Endodermal cell (in vitro differentiated cells): ENCODE measurements around the gene COA3. TPM values are rescaled to one million over a fixed set of nuclear protein-coding genes. Genes with fewer than 3 reads are reported as not detected.

ENCODE experiments used
- DNase-seq: peaks from one replicate; pipeline ENCODE4 v3.0.0-alpha.2; 2017
- H3K27ac ChIP-seq: 2 replicates; pipeline ENCODE4 v1.5.1; 2013; ENCODE audit warnings: mild to moderate bottlenecking, low read depth, low read length, moderate library complexity
- H3K27me3 ChIP-seq: 2 replicates; pipeline ENCODE4 v1.6.1; 2013; ENCODE audit warnings: mild to moderate bottlenecking, low read length, moderate library complexity; ENCODE audit not compliant: insufficient read depth, control insufficient read depth, poor library complexity, severe bottlenecking
- H3K36me3 ChIP-seq: 2 replicates; pipeline ENCODE4 v1.7.0; 2013; ENCODE audit warnings: mild to moderate bottlenecking, low read length, moderate library complexity; ENCODE audit not compliant: control insufficient read depth, insufficient read depth
- H3K4me1 ChIP-seq: one replicate; pipeline ENCODE4 v1.7.0; 2013; ENCODE audit warnings: low read length; ENCODE audit not compliant: control insufficient read depth, insufficient read depth
- H3K4me3 ChIP-seq: 2 replicates; pipeline ENCODE4 v1.5.1; 2013; ENCODE audit warnings: mild to moderate bottlenecking, low read length, moderate library complexity
- H3K9ac ChIP-seq: 2 replicates; pipeline ENCODE4 v1.6.1; 2013; ENCODE audit warnings: mild to moderate bottlenecking, low read length, moderate library complexity; ENCODE audit not compliant: poor library complexity, severe bottlenecking; ENCODE audit errors: extremely low read depth
- H3K9me3 ChIP-seq: 2 replicates; pipeline ENCODE4 v1.6.1; 2013; ENCODE audit warnings: mild to moderate bottlenecking, low read length, moderate library complexity; ENCODE audit not compliant: control insufficient read depth
- H3K27ac Mint-ChIP-seq: 2 replicates; pipeline ENCODE4 v1.8.0; 2020; ENCODE audit warnings: mixed read lengths
- H3K27me3 Mint-ChIP-seq: 2 replicates; pipeline ENCODE4 v1.8.0; 2021; ENCODE audit warnings: mild to moderate bottlenecking, mixed read lengths; ENCODE audit not compliant: insufficient read depth
- H3K36me3 Mint-ChIP-seq: 2 replicates; pipeline ENCODE4 v1.8.0; 2020; ENCODE audit warnings: low read depth, mixed read lengths
- H3K4me1 Mint-ChIP-seq: 2 replicates; pipeline ENCODE4 v1.8.0; 2020; ENCODE audit warnings: mixed read lengths
- H3K4me3 Mint-ChIP-seq: 2 replicates; pipeline ENCODE4 v1.8.0; 2020; ENCODE audit warnings: mild to moderate bottlenecking, moderate library complexity, mixed read lengths
- H3K9me3 Mint-ChIP-seq: 2 replicates; pipeline ENCODE4 v1.8.0; 2020; ENCODE audit warnings: mild to moderate bottlenecking, mixed read lengths
- CTCF ChIP-seq: fragments of 200-600 bp; sonication (generic); conservative IDR thresholded peaks from 2 replicates; pipeline ENCODE4 v1.5.0; 2021; ENCODE audit warnings: antibody characterized with exemption, mild to moderate bottlenecking
- WGBS, 2 experiments: methylation state at CpG; one replicate each; pipeline versions ENCODE4 v1.1.5 to v1.1.7; 2013; ENCODE audit warnings: missing lambda C conversion rate in 2 of 2, mixed read lengths in 1 of 2; ENCODE audit not compliant: insufficient coverage in 1 of 2, insufficient read length in 1 of 2; 5-methylcytosine and 5-hydroxymethylcytosine counted together
- total RNA-seq, 2 donors: library from RNA; stranded (reverse); fragmentation: NEBNext Ultra II Directional in 1 of 2; extraction: Animal tissue kit (Norgen Biotek cat#: 25700) in 1 of 2; gene quantifications; 2 replicates in 1 of 2; 3 replicates in 1 of 2; pipeline ENCODE4 v1.2.1, GENCODE V29; 2021

Gene COA3
- total RNA-seq, 2 donors from 2014 or later = 64.6 to 67.8 TPM

DNA sequence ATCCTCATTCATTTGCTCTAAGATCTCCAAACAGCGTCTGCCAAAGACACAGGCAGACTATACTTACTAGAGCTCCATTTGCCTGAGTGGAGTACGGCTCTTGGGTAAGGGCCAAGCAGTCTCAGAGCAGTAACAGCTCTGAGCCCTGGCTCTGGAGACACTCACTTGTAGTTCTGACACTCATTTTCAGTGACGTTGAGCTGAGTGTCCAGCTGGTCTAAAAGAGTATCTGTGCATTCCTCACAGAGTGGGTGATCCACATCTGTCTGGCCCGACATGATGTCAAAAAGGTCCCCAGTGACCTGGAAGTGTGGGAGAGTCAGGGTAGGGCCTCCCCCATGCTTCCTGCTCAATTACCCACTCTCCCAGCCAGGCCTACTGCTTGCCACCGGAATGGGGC, 19.9 kb upstream of the COA3 start:
- Mint-ChIP-seq H3K4me1 (peaks cover 3% of the 10 kb centered on the region), H3K27ac (no peak overlapping the region), H3K27me3 (no peaks in the 10 kb centered on the region), H3K9me3 (no peaks in the 10 kb centered on the region), H3K4me3 (no peak overlapping the region), H3K36me3 (peaks cover 64% of the 10 kb centered on the region)
- Histone ChIP-seq H3K27me3 (no peaks in the 10 kb centered on the region), H3K4me3 (no peak overlapping the region), H3K4me1 (no peaks in the 10 kb centered on the region), H3K9me3 (no peaks in the 10 kb centered on the region), H3K9ac (no peak overlapping the region), H3K27ac (no peak overlapping the region), H3K36me3 (peaks cover 70% of the 10 kb centered on the region)
- TF ChIP-seq CTCF = no peak
- 95 to 96% methylated on average over 5 of the region's 5 CpGs for WGBS, 2 experiments
- DNase-seq = no peak

DNA sequence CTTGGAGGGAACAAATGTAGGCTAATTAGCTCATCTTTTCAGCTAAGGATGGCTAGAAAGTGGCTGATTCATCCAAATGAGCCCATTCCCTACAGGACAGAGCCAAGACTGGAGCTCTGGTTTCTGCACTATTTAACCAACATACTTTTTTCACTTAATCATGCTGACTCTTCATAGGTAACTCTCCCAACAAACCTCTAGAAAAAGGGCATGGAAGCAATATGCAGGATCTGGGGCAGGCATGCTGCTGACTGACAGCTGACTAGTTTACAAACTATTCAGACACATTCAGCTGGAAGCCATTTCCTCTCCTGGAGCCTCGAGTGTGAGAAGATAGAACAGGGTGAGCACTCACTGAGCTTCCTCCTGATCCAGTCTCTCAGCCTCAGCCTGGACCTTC, 19.4 kb upstream of the COA3 start:
- no peaks in the 10 kb centered on the region for H3K27me3 Mint-ChIP-seq
- no peak overlapping the region for H3K4me3 Mint-ChIP-seq
- no peak overlapping the region for H3K27ac Mint-ChIP-seq
- no peak for DNase-seq
- Histone ChIP-seq H3K27me3 (no peaks in the 10 kb centered on the region), H3K4me1 (no peaks in the 10 kb centered on the region), H3K9ac (no peak overlapping the region), H3K9me3 (no peaks in the 10 kb centered on the region), H3K27ac (no peak overlapping the region), H3K36me3 (peaks cover 71% of the 10 kb centered on the region), H3K4me3 (no peak overlapping the region)
- H3K4me1 Mint-ChIP-seq = peaks cover 2% of the 10 kb centered on the region
- no peaks in the 10 kb centered on the region for H3K9me3 Mint-ChIP-seq
- TF ChIP-seq CTCF = no peak
- peaks cover 65% of the 10 kb centered on the region for H3K36me3 Mint-ChIP-seq
- WGBS, 2 experiments = 88 to 100% methylated on average over 1 of the region's 1 CpG

- no peak overlapping the region for H3K4me3 ChIP-seq
- Mint-ChIP-seq H3K36me3 (peaks cover 70% of the 10 kb centered on the region), H3K4me1 (no peaks in the 10 kb centered on the region), H3K27ac (no peak overlapping the region), H3K9me3 (no peaks in the 10 kb centered on the region), H3K27me3 (no peaks in the 10 kb centered on the region), H3K4me3 (no peak overlapping the region)
- H3K4me1 ChIP-seq = no peaks in the 10 kb centered on the region
- no peaks in the 10 kb centered on the region for H3K27me3 ChIP-seq
- TF ChIP-seq CTCF = no peak
- H3K9me3 ChIP-seq = no peaks in the 10 kb centered on the region
- 93 to 96% methylated on average over 8 of the region's 8 CpGs for WGBS, 2 experiments
- peaks cover 83% of the 10 kb centered on the region for H3K36me3 ChIP-seq
- H3K27ac ChIP-seq = no peak overlapping the region
- H3K9ac ChIP-seq = no peak overlapping the region
- DNase-seq = no peak
Observed at GRCh38 chr17:42814633-42815399, 16.3 kb upstream of the COA3 start.
